Glomerular visceral epithelial cell (primary cell): ENCODE measurements around the gene ADIPOR2.
"Not testable (repeated sequence)": the region's sequence is repeated elsewhere in the genome, so short reads cannot be mapped to it uniquely, and the experiment has no call there.

Source experiments
- DNase-seq: peaks from one replicate; pipeline ENCODE4 v3.0.0-alpha.2; 2016; ENCODE audit errors: extremely low spot score

Gene ADIPOR2

GRCh38 chr12:1705774-1706631, 15.1 kb downstream of the ADIPOR2 start:
- no peak for DNase-seq

DNA sequence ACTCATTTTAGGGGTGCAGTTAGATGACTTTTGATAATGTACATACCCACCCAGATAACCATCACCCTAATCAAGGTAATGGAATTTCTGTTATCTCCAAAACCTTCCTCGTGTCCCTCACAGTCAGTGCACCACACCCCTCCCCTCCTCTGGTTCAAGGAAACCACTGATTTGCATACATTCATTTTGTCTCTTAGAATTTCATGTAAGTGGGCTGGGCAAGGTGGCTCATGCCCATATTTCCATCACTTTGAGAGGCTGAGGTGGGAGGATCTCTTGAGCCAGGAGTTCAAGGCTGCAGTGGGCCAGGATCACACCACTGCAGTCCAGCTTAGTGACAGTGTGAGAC, 15.7 kb downstream of the ADIPOR2 start:
- no peak for DNase-seq

DNA sequence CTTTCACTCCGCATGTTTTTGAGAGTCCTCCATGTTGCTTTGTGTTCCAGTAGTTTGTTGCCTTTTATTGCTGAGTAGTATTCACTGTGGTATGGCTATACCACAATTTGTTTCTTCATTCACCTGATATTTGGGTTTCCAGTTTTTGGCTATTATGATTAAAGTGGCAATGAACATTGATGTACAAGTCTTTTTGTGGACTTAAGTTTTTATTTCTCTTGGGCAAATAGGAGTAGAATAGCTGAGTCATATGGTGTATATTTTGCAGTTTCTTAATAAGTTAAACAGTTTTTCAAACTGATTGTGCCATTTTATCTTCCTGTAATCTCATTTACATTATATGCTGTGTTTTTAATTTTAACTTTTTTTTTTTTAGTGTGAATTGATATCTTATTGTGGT, 16.2 kb downstream of the ADIPOR2 start:
- DNase-seq = no peak

GRCh38 chr12:1709968-1710367, 19.1 kb downstream of the ADIPOR2 start:
- DNase-seq = not testable (repeated sequence)

DNA sequence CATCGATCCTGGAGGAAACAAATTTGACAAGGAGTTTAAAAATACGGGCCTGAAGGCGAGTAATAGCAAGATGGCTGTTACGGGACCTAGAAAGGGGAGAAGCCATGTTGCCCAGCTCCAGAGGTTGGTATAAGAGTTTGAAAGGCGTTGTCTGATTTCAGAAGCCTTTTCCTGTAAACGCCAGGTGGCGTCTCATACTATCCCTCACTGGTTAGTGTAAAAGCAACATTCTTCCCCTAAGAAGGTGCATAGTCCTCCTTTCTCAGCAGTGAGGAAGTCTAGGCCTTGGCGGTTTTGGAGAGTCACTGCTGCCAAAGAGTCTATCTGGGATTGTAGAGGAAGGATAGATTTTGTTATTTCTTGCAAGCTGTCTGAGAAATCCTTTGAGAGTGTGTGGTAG, 20.0 kb downstream of the ADIPOR2 start:
- not testable (repeated sequence) for DNase-seq

DNA sequence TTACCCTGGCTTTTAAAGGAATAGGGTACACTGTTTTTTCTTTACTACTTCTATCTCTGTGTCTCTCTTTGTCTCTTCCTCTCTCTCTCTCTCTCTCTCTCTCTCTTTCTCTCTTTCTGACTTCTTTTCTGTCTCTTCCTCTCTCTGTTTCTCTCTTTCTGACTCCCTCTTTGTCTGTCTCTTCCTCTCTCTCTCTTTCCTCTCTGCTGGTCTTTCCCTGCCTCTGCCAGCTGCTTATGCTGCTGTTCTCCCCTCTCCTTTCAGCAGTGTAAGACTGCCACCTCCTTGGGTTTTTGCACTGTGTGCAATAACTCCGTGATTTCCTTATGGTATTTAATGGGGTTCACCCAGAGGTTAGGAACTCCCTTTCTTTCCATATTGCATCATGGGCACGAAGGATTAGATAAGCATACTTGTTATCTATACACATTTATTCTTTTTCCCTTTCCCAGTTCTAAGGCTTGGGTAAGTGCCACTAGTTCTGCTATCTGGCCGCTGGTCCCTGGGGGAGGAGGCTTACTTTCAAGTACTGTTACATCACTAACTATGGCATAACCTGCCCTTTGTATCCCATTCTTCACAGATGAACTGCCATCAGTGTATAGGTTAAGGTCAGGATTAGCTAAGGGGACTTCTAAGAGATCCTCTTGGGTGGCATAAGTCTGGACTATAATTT, 20.8 kb downstream of the ADIPOR2 start:
- not testable (repeated sequence) for DNase-seq

GRCh38 chr12:1712305-1712704, 21.4 kb downstream of the ADIPOR2 start:
- DNase-seq = not testable (repeated sequence)

DNA sequence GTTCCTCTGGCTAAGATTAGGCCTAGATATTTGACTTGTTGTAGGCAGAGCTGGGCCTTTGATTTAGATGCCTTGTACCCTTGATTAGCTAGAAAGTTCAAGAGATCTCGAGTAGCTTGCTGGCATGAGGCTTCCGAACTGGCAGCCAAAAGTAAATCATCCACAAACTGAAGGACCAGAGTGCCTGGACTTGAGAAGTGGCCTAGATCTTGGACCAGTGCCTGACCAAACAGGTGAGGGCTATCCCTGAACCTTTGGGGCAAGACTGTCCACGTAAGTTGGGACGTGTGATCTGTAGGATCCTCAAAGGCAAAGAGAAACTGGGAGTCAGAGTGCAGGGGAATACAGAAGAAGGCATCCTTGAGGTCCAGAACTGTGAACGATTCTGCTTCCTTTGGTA, 22.0 kb downstream of the ADIPOR2 start:
- DNase-seq = not testable (repeated sequence)

DNA sequence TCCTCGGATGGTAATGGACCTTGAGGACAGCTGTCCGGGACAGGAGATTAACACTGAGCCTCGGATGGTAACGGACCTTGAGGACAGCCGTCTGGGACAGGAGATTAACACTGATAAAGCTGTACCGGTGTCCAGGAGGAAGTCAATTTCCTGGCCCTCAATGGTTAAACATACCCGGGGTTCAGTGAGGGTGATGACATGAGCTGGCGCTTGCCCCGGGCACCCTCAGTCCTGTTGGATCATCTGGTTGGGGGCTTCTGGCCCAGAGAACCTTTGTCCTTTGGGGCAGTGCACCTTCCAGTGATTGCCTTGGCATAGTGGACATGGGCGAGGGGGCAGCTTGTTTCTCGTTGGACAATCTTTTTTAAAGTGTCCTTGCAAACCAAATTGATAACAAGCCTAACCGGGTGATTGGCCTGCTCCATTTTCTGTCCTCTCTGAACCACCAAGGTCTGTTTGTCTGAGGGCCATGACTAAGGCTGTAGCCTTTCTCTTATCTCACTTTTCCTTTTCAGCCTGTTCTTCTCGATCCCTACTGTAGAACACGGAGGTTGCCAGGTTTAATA, 23.0 kb downstream of the ADIPOR2 start:
- DNase-seq = not testable (repeated sequence)

GRCh38 chr12:1715459-1715858, 24.6 kb downstream of the ADIPOR2 start:
- DNase-seq = not testable (repeated sequence)

GRCh38 chr12:1716215-1716862, 25.5 kb downstream of the ADIPOR2 start:
- DNase-seq = no peak

- DNase-seq = no peak
Observed at GRCh38 chr12:1716911-1717310, 26.0 kb downstream of the ADIPOR2 start.

- no peak for DNase-seq
Observed at GRCh38 chr12:1719139-1719538, 28.3 kb downstream of the ADIPOR2 start.

DNA sequence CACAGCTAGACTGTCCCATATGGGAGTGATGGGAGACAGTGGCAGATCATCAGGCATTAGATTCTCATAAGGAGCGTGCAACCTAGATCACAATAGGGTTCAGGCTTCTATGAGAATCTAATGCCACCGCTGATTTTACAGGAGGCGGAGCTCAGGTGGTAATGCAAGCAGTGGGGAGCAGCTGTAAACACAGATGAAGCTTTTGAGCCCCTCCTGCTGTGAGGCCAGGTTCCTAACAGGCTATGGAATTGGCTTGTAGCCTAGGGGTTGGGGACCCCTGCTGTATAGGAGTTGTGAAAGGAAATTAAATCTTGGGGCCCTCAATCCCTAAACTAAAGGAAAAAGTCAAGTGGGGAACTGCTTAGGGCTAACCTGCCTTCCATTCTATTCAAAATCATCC, 29.6 kb downstream of the ADIPOR2 start:
- DNase-seq = no peak

DNA sequence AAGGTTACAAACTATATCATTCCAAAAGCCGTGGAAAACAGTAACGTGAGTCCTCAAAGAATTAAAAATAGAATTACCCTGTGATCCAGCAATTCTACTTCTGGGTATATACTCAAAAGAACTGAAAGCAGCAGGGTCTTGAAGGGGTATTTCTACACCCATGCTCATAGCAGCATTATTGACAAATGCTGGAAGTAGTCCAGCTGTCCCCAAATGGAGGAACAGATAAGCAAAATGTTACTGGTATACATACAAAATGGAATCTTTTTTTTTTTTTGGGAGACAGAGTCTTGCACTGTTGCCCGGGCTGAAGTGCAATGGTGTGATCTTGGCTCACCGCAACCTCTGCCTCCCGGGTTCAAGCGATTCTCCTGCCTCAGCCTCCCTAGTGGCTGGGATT, 32.9 kb downstream of the ADIPOR2 start:
- DNase-seq = no peak

DNA sequence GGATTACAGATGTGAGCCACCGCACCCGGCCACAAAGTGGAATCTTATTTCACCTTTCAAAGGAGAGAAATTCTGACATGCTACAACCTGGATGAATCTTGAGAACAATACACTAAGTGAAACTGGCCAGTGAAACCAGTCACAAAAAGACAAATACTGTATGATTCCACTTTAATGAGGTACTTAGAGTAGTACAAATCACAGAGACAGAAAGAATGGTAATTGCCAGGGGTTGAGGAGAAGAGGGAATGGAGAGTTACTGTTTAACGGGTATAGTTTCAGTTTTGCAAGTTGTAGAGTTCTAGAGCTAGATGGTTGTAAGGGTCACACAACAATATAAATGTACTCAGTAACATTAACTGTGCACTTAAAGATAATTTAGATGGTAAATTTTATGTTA, 33.4 kb downstream of the ADIPOR2 start:
- DNase-seq = no peak

- no peak for DNase-seq
Observed at GRCh38 chr12:1726753-1727152, 35.9 kb downstream of the ADIPOR2 start.

GRCh38 chr12:1728824-1729223, 38.0 kb downstream of the ADIPOR2 start:
- no peak for DNase-seq

- DNase-seq = no peak
Observed at GRCh38 chr12:1731019-1731687, 40.3 kb downstream of the ADIPOR2 start.

- DNase-seq = not testable (repeated sequence)
Observed at GRCh38 chr12:1731688-1732078, 40.8 kb downstream of the ADIPOR2 start.

DNA sequence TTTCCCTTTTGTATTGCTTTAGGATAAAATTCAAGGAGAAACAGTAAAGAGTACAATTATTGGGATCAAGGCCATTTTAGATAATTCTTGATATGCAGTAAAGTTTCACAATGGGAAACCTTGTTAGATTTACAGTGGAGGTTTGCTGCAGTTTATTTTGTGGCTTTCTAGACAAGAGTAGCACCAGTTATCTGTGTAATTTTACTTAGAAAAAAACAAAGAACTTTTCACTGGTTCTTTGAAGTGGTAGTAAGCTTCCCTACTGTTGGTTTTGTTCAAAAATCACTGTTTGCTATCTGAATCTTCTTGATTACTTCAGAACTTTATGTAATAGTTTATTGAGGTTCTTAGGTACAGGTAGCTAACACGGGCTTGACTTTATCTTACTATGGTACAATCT, 42.0 kb downstream of the ADIPOR2 start:
- no peak for DNase-seq

- DNase-seq = not testable (repeated sequence)
Observed at GRCh38 chr12:1733712-1734111, 42.8 kb downstream of the ADIPOR2 start.
